Measurements from ENCODE around the gene LSAMP. TPM values are rescaled to one million over a fixed set of nuclear protein-coding genes. Genes with fewer than 3 reads are reported as not detected.
"Not testable (repeated sequence)": the region's sequence is repeated elsewhere in the genome, so short reads cannot be mapped to it uniquely, and the experiment has no call there.

LSAMP gene
- polyA plus RNA-seq, 3 donors, result 11.2 to 14.7 (median 13.7) TPM

GRCh38 chr3:115792206-115792955 is 652.9 kb downstream of the LSAMP start:
- DNase-seq (ENCODE audit: extremely low read depth in 1 of 11, low read depth in 9 of 11, low spot score in 4 of 11), result no peak

GRCh38 chr3:115791271-115792153 is 653.8 kb downstream of the LSAMP start:
- not testable (repeated sequence) for DNase-seq (ENCODE audit: extremely low read depth in 1 of 11, low read depth in 9 of 11, low spot score in 4 of 11)

- DNase-seq (ENCODE audit: extremely low read depth in 1 of 11, low read depth in 9 of 11, low spot score in 4 of 11), result no peak
Observed at GRCh38 chr3:115790759-115791158, 654.5 kb downstream of the LSAMP start.

GRCh38 chr3:115789481-115789880 is 655.8 kb downstream of the LSAMP start:
- no peak for DNase-seq (ENCODE audit: extremely low read depth in 1 of 11, low read depth in 9 of 11, low spot score in 4 of 11)

GRCh38 chr3:115788921-115789470 is 656.3 kb downstream of the LSAMP start:
- DNase-seq (ENCODE audit: extremely low read depth in 1 of 11, low read depth in 9 of 11, low spot score in 4 of 11), result no peak

GRCh38 chr3:115787818-115788217 is 657.5 kb downstream of the LSAMP start:
- no peak for DNase-seq (ENCODE audit: extremely low read depth in 1 of 11, low read depth in 9 of 11, low spot score in 4 of 11)

GRCh38 chr3:115785782-115786181 is 659.5 kb downstream of the LSAMP start:
- DNase-seq (ENCODE audit: extremely low read depth in 1 of 11, low read depth in 9 of 11, low spot score in 4 of 11), result no peak

GRCh38 chr3:115784739-115785536 is 660.3 kb downstream of the LSAMP start:
- DNase-seq (ENCODE audit: extremely low read depth in 1 of 11, low read depth in 9 of 11, low spot score in 4 of 11), result peak in 2 of 11 donors; percentile 6 to 13

- DNase-seq (ENCODE audit: extremely low read depth in 1 of 11, low read depth in 9 of 11, low spot score in 4 of 11), result peak; percentile 74 to 94 (median 89)
Observed at GRCh38 chr3:115783938-115784738, 661.1 kb downstream of the LSAMP start.

GRCh38 chr3:115783426-115783825 is 661.9 kb downstream of the LSAMP start:
- DNase-seq (ENCODE audit: extremely low read depth in 1 of 11, low read depth in 9 of 11, low spot score in 4 of 11), result not testable (repeated sequence)

GRCh38 chr3:115779011-115779410 is 666.3 kb downstream of the LSAMP start:
- no peak for DNase-seq (ENCODE audit: extremely low read depth in 1 of 11, low read depth in 9 of 11, low spot score in 4 of 11)

- no peak for DNase-seq (ENCODE audit: extremely low read depth in 1 of 11, low read depth in 9 of 11, low spot score in 4 of 11)
Observed at GRCh38 chr3:115772951-115773350, 672.3 kb downstream of the LSAMP start.

- no peak for DNase-seq (ENCODE audit: extremely low read depth in 1 of 11, low read depth in 9 of 11, low spot score in 4 of 11)
Observed at GRCh38 chr3:115768661-115769060, 676.6 kb downstream of the LSAMP start.

GRCh38 chr3:115766587-115767482 is 678.5 kb downstream of the LSAMP start:
- DNase-seq (ENCODE audit: extremely low read depth in 1 of 11, low read depth in 9 of 11, low spot score in 4 of 11), result no peak

- no peak for DNase-seq (ENCODE audit: extremely low read depth in 1 of 11, low read depth in 9 of 11, low spot score in 4 of 11)
Observed at GRCh38 chr3:115761927-115762305, 683.4 kb downstream of the LSAMP start.

- no peak for DNase-seq (ENCODE audit: extremely low read depth in 1 of 11, low read depth in 9 of 11, low spot score in 4 of 11)
Observed at GRCh38 chr3:115760716-115761115, 684.6 kb downstream of the LSAMP start.

GRCh38 chr3:115758076-115758763 is 687.1 kb downstream of the LSAMP start:
- DNase-seq (ENCODE audit: extremely low read depth in 1 of 11, low read depth in 9 of 11, low spot score in 4 of 11), result no peak
